H1 (cell line): ENCODE data around the gene ENTR1. TPM values are rescaled to one million over a fixed set of nuclear protein-coding genes. Genes with fewer than 3 reads are reported as not detected.

Experiments
- polyA plus RNA-seq, 7 experiments: library from polyadenylated mRNA; depleted of rRNA in 3 of 7; stranded (reverse) in 5 of 7; unstranded in 2 of 7; fragments of >200 nt in 5 of 7; fragments of 200-250 nt in 2 of 7; gene quantifications; 1 replicate in 5 of 7; 2 replicates in 1 of 7; 4 replicates in 1 of 7; pipeline versions ENCODE4 v1.2.1 to v1.2.3, GENCODE V29; 2011 to 2013; ENCODE audit warnings: missing spikeins in 2 of 7, mixed read lengths in 2 of 7
- total RNA-seq: library from RNA; stranded (reverse); fragmentation: NEBNext Ultra II Directional; extraction: Animal tissue kit (Norgen Biotek cat#: 25700); gene quantifications from 2 replicates; pipeline ENCODE4 v1.2.1, GENCODE V29; 2021
- TF ChIP-seq, protein P1 (sequence below): fragments of 300-600 bp; sonication (generic); IDR thresholded peaks from 2 replicates; pipeline ENCODE4 v1.7.1; 2012; ENCODE audit warnings: low read length, moderate library complexity, mild to moderate bottlenecking, inconsistent platforms; ENCODE audit not compliant: insufficient replicate concordance

The ENTR1 gene
- total and polyA plus RNA-seq, 2 of the 8 experiments (the other 6 are each of a cell fraction or from before 2014, with no cell fraction given): 65.2 to 102 TPM

DNA sequence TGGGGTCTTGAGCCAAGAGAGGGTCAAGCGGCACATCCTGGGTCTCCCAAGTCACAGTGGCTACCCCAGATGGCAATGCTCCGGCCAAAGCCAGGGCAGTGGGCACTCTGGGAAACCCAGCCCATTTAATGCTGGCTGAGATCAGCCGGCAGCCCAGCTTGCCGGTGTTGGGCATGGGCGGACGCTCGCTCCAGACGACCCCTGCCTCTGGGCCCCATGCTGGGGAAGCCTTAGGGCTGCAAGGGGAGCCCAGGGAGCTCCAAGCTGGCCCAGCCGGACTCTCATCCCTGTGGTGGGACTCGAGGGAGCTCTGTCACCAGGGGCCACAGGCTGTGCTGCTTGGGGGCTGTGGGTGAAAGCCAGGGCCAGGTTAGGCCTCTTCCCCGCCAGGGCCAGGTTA, 31.0 kb downstream of the ENTR1 start (continued):
- TF ChIP-seq, protein P1, sequence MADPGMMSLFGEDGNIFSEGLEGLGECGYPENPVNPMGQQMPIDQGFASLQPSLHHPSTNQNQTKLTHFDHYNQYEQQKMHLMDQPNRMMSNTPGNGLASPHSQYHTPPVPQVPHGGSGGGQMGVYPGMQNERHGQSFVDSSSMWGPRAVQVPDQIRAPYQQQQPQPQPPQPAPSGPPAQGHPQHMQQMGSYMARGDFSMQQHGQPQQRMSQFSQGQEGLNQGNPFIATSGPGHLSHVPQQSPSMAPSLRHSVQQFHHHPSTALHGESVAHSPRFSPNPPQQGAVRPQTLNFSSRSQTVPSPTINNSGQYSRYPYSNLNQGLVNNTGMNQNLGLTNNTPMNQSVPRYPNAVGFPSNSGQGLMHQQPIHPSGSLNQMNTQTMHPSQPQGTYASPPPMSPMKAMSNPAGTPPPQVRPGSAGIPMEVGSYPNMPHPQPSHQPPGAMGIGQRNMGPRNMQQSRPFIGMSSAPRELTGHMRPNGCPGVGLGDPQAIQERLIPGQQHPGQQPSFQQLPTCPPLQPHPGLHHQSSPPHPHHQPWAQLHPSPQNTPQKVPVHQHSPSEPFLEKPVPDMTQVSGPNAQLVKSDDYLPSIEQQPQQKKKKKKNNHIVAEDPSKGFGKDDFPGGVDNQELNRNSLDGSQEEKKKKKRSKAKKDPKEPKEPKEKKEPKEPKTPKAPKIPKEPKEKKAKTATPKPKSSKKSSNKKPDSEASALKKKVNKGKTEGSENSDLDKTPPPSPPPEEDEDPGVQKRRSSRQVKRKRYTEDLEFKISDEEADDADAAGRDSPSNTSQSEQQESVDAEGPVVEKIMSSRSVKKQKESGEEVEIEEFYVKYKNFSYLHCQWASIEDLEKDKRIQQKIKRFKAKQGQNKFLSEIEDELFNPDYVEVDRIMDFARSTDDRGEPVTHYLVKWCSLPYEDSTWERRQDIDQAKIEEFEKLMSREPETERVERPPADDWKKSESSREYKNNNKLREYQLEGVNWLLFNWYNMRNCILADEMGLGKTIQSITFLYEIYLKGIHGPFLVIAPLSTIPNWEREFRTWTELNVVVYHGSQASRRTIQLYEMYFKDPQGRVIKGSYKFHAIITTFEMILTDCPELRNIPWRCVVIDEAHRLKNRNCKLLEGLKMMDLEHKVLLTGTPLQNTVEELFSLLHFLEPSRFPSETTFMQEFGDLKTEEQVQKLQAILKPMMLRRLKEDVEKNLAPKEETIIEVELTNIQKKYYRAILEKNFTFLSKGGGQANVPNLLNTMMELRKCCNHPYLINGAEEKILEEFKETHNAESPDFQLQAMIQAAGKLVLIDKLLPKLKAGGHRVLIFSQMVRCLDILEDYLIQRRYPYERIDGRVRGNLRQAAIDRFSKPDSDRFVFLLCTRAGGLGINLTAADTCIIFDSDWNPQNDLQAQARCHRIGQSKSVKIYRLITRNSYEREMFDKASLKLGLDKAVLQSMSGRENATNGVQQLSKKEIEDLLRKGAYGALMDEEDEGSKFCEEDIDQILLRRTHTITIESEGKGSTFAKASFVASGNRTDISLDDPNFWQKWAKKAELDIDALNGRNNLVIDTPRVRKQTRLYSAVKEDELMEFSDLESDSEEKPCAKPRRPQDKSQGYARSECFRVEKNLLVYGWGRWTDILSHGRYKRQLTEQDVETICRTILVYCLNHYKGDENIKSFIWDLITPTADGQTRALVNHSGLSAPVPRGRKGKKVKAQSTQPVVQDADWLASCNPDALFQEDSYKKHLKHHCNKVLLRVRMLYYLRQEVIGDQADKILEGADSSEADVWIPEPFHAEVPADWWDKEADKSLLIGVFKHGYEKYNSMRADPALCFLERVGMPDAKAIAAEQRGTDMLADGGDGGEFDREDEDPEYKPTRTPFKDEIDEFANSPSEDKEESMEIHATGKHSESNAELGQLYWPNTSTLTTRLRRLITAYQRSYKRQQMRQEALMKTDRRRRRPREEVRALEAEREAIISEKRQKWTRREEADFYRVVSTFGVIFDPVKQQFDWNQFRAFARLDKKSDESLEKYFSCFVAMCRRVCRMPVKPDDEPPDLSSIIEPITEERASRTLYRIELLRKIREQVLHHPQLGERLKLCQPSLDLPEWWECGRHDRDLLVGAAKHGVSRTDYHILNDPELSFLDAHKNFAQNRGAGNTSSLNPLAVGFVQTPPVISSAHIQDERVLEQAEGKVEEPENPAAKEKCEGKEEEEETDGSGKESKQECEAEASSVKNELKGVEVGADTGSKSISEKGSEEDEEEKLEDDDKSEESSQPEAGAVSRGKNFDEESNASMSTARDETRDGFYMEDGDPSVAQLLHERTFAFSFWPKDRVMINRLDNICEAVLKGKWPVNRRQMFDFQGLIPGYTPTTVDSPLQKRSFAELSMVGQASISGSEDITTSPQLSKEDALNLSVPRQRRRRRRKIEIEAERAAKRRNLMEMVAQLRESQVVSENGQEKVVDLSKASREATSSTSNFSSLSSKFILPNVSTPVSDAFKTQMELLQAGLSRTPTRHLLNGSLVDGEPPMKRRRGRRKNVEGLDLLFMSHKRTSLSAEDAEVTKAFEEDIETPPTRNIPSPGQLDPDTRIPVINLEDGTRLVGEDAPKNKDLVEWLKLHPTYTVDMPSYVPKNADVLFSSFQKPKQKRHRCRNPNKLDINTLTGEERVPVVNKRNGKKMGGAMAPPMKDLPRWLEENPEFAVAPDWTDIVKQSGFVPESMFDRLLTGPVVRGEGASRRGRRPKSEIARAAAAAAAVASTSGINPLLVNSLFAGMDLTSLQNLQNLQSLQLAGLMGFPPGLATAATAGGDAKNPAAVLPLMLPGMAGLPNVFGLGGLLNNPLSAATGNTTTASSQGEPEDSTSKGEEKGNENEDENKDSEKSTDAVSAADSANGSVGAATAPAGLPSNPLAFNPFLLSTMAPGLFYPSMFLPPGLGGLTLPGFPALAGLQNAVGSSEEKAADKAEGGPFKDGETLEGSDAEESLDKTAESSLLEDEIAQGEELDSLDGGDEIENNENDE: no peak
